ENCODE results near the gene RMC1. TPM values are rescaled to one million over a fixed set of nuclear protein-coding genes. Genes with fewer than 3 reads are reported as not detected.

RMC1 gene
- total RNA-seq, 2 experiments from 2014 or later, result 46.9 to 48.3 TPM

DNA sequence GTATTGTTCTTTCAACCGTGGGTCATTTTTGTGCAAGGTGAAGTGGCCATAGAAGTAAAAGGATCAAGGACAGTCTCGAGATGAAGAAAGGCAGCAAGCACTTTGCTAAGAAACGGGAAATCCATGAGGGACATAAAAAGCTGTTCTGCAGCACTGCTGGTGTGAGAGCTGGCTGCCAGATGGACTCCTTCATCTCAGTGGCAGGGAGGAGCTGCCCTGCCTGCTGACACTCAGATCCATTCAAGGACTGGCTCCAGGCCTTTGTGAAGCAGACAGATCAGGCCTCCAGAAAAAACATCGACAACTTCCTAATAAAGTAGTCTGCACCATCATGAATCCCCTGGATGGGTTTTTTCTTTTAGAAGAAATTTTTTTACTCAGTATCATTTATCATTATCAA, 29.5 kb downstream of the RMC1 start:
- Mint-ChIP-seq H3K4me1 (ENCODE audit: low read depth) (no peaks in the 10 kb centered on the region), H3K27ac (peak overlapping the region; percentile 44), H3K36me3 (ENCODE audit: low read depth) (peaks cover 97% of the 10 kb centered on the region), H3K4me3 (no peak overlapping the region), H3K27me3 (no peaks in the 10 kb centered on the region), H3K9me3 (no peaks in the 10 kb centered on the region)
- CTCF ChIA-PET, result interaction anchor here (0.7 kb wide), 1 partner anchor 12 kb away, joined by 3 read pairs; no protein-coding TSS in a partner anchor
- no peak for DNase-seq
- H3K36me3 ChIP-seq (ENCODE audit: insufficient read depth, low read length), result peaks cover 98% of the 10 kb centered on the region
- H3K4me3 ChIP-seq (ENCODE audit: low read length), result no peak overlapping the region
- ATAC-seq (ENCODE audit: poor library complexity), result no peak
- H3K4me1 ChIP-seq (ENCODE audit: insufficient read depth, low read length), result no peaks in the 10 kb centered on the region
- no peaks in the 10 kb centered on the region for H3K9me3 ChIP-seq (ENCODE audit: control insufficient read depth in 1 of 2, insufficient read depth in 1 of 2, low read length in 2 of 2)
- no peaks in the 10 kb centered on the region for H3K27me3 ChIP-seq (ENCODE audit: control insufficient read depth in 1 of 2, insufficient read depth in 2 of 2, low read length in 2 of 2)
- H3K27ac ChIP-seq (ENCODE audit: low read depth in 1 of 2, low read length in 2 of 2), result no peak overlapping the region
- TF ChIP-seq, protein P1, sequence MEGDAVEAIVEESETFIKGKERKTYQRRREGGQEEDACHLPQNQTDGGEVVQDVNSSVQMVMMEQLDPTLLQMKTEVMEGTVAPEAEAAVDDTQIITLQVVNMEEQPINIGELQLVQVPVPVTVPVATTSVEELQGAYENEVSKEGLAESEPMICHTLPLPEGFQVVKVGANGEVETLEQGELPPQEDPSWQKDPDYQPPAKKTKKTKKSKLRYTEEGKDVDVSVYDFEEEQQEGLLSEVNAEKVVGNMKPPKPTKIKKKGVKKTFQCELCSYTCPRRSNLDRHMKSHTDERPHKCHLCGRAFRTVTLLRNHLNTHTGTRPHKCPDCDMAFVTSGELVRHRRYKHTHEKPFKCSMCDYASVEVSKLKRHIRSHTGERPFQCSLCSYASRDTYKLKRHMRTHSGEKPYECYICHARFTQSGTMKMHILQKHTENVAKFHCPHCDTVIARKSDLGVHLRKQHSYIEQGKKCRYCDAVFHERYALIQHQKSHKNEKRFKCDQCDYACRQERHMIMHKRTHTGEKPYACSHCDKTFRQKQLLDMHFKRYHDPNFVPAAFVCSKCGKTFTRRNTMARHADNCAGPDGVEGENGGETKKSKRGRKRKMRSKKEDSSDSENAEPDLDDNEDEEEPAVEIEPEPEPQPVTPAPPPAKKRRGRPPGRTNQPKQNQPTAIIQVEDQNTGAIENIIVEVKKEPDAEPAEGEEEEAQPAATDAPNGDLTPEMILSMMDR (IDR thresholded peaks at IDR 0.05), result no peak
- intact Hi-C loops (cut with DNase I, micrococcal nuclease), result no loop called here
- POLR2A ChIA-PET, result interaction anchor here (0.6 to 0.7 kb wide), 2 partner anchors 36 to 310 kb away, joined by 3 read pairs; no protein-coding TSS in a partner anchor

DNA sequence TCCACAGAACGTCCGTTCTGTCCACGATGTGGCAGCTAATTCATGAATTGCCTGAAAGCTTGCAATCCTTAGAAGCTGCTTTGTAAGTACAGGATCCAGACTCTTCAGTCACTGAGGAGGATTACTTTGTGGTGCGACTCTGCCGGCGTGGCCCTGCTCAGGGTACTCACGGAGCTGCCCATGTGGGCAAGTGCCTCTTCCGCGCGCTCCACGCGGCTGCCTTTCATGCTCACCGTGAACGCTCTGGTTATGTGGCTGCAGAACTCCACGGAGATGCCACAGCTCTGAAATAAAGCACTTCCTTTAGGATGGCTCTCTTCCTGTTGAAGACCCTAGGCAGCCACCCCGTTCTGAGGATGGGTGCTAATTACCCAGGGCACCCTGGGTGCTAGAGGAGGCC, 31.0 kb downstream of the RMC1 start:
- Histone ChIP-seq H3K4me1 (ENCODE audit: insufficient read depth, low read length) (peaks cover 4% of the 10 kb centered on the region), H3K27me3 (ENCODE audit: control insufficient read depth in 1 of 2, insufficient read depth in 2 of 2, low read length in 2 of 2) (no peaks in the 10 kb centered on the region), H3K36me3 (ENCODE audit: insufficient read depth, low read length) (peaks cover 98% of the 10 kb centered on the region), H3K9me3 (ENCODE audit: control insufficient read depth in 1 of 2, insufficient read depth in 1 of 2, low read length in 2 of 2) (no peaks in the 10 kb centered on the region), H3K27ac (ENCODE audit: low read depth in 1 of 2, low read length in 2 of 2) (no peak overlapping the region), H3K4me3 (ENCODE audit: low read length) (no peak overlapping the region)
- POLR2A ChIA-PET, result no interaction called here
- no peak for DNase-seq
- Mint-ChIP-seq H3K36me3 (ENCODE audit: low read depth) (peaks cover 97% of the 10 kb centered on the region), H3K27ac (no peak overlapping the region), H3K4me3 (no peak overlapping the region), H3K4me1 (ENCODE audit: low read depth) (peaks cover 5% of the 10 kb centered on the region), H3K27me3 (no peaks in the 10 kb centered on the region), H3K9me3 (no peaks in the 10 kb centered on the region)
- intact Hi-C loops (cut with DNase I, micrococcal nuclease), result no loop called here
- TF ChIP-seq, protein P1 (IDR thresholded peaks at IDR 0.05), result no peak
- ATAC-seq (ENCODE audit: poor library complexity), result no peak
- CTCF ChIA-PET, result no interaction called here

DNA sequence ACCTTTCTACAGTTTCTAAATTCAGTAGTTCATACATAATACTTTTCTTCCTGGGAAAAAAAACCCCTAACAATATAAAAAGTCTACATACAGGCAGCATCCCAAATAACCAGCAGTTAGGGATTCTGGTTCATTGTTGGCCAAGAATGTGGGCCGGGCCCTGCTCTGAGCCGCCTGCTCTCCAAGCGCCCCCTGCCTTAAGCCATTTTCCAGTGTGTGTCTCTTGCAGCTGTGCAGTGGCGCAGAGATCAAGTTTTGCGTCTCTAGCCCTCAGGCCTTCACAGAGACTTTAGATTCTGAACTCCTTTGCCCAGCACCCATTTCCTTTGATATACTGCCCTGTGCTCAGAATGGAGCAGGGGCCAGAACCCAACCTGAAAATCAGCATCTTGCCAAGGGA, 32.9 kb downstream of the RMC1 start:
- Histone ChIP-seq H3K27ac (ENCODE audit: low read depth in 1 of 2, low read length in 2 of 2) (no peak overlapping the region), H3K36me3 (ENCODE audit: insufficient read depth, low read length) (peaks cover 92% of the 10 kb centered on the region), H3K27me3 (ENCODE audit: control insufficient read depth in 1 of 2, insufficient read depth in 2 of 2, low read length in 2 of 2) (no peaks in the 10 kb centered on the region), H3K9me3 (ENCODE audit: control insufficient read depth in 1 of 2, insufficient read depth in 1 of 2, low read length in 2 of 2) (no peaks in the 10 kb centered on the region), H3K4me1 (ENCODE audit: insufficient read depth, low read length) (peaks cover 20% of the 10 kb centered on the region), H3K4me3 (ENCODE audit: low read length) (no peak overlapping the region)
- no peak for DNase-seq
- ChIA-PET POLR2A (no interaction called here), CTCF (no interaction called here)
- Mint-ChIP-seq H3K27me3 (no peaks in the 10 kb centered on the region), H3K4me1 (ENCODE audit: low read depth) (peaks cover 22% of the 10 kb centered on the region), H3K27ac (no peak overlapping the region), H3K9me3 (no peaks in the 10 kb centered on the region), H3K4me3 (no peak overlapping the region), H3K36me3 (ENCODE audit: low read depth) (peaks cover 97% of the 10 kb centered on the region)
- no peak for ATAC-seq (ENCODE audit: poor library complexity)
- intact Hi-C loops (cut with DNase I, micrococcal nuclease), result no loop called here
- TF ChIP-seq, protein P1 (IDR thresholded peaks at IDR 0.05), result no peak

All from CD4-positive, alpha-beta T cell (primary cell).